Measurements from ENCODE around the gene SHLD1.

SHLD1 gene

DNA sequence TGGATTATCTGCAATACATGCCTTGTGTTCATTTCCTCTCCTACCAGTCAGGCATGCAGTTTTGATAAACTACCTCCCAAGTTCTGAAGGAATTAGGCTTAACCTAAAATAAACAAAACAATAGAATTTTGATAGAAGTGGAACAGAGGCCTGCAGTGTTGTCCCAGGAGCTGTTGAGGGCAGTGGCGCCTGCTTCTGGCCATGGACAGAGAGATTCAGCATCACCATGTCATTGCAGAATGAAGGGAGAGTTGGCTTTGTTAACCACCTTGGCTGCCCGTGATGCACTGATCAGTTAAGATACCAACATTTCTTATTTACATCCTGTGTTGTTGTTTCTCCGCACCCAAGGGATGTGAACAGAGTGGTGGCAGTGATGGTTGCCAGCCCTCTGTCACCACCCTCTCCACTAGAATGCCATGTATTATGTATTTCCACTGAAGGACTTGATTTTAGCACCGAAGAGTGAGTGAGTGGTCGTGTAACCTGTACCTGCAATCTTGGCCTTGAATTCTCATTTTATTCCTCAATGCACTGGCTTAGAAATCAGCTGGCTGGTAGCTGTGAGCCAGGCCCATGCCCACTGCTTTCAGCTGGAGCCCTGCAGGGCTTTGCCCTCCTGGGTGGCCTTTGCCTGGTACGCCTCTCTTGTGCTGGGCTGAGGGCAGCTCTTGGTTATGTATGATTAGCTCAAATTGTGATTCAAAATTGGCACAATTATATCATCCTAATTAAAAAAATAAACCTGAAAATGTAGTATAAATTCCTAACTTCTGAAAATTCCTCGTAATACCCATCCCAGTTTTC, 56.5 kb downstream of the SHLD1 start:
- H3K4me2 ChIP-seq (ENCODE audit: low read depth, low read length, poor library complexity, severe bottlenecking): peak overlapping the region; percentile 5
- H3K27ac ChIP-seq (ENCODE audit: low read depth, low read length): peak overlapping the region; percentile 99
- peaks cover 56% of the 10 kb centered on the region for H3F3A ChIP-seq (ENCODE audit: insufficient read depth)
- no peak overlapping the region for H3K4me3 ChIP-seq (ENCODE audit: insufficient read depth, low read length, poor library complexity, severe bottlenecking)
- H3K27me3 ChIP-seq (ENCODE audit: low read length): no peaks in the 10 kb centered on the region
- H3K9me2 ChIP-seq (replicated peaks; ENCODE audit: insufficient read depth, low read length): no peaks in the 10 kb centered on the region
- no peak overlapping the region for H3K9ac ChIP-seq (ENCODE audit: low read length)
- peaks cover 37% of the 10 kb centered on the region; the same call in 1 of the 2 replicates for H3K79me2 ChIP-seq (ENCODE audit: insufficient read depth, low read length)
- H2AFZ ChIP-seq (ENCODE audit: low read depth, low read length, severe bottlenecking): no peak overlapping the region
- H3K9me3 ChIP-seq (ENCODE audit: insufficient read depth, low read length): no peaks in the 10 kb centered on the region
- H3K36me3 ChIP-seq (ENCODE audit: low read length): peaks cover 7% of the 10 kb centered on the region
- TF ChIP-seq, protein P1, sequence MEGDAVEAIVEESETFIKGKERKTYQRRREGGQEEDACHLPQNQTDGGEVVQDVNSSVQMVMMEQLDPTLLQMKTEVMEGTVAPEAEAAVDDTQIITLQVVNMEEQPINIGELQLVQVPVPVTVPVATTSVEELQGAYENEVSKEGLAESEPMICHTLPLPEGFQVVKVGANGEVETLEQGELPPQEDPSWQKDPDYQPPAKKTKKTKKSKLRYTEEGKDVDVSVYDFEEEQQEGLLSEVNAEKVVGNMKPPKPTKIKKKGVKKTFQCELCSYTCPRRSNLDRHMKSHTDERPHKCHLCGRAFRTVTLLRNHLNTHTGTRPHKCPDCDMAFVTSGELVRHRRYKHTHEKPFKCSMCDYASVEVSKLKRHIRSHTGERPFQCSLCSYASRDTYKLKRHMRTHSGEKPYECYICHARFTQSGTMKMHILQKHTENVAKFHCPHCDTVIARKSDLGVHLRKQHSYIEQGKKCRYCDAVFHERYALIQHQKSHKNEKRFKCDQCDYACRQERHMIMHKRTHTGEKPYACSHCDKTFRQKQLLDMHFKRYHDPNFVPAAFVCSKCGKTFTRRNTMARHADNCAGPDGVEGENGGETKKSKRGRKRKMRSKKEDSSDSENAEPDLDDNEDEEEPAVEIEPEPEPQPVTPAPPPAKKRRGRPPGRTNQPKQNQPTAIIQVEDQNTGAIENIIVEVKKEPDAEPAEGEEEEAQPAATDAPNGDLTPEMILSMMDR (IDR thresholded peaks at IDR 0.05; ENCODE audit: insufficient read depth, low read length, poor library complexity, severe bottlenecking): no peak
- TF ChIP-seq EZH2phosphoT487 (conservative IDR thresholded peaks at IDR 0.05; ENCODE audit: low read length): no peak
- H4K20me1 ChIP-seq (ENCODE audit: low read depth, low read length): no peaks in the 10 kb centered on the region

DNA sequence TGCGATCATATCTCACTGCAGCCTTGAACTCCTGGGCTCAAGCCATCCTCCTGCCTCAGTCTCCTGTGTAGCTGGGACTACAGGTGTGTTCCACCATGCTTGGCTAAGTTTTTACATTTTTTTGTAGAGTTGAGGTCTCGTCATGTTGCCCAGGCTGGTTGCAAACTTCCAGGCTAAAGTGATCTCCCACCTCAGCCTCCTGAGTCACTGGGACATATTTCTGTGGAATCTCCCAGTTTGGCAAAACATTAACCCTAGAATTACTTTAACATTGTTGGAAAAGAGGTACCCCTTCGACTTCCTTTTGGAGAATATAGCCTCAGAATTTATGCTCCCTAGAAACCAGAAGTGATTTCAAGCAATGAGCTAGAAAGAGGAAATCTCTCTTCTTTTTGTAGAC, 57.2 kb downstream of the SHLD1 start:
- TF ChIP-seq EZH2phosphoT487 (conservative IDR thresholded peaks at IDR 0.05; ENCODE audit: low read length): no peak
- TF ChIP-seq, protein P1 (IDR thresholded peaks at IDR 0.05; ENCODE audit: insufficient read depth, low read length, poor library complexity, severe bottlenecking): no peak
- peak overlapping the region; percentile 7; the same call in 1 of the 2 replicates for H3K9ac ChIP-seq (ENCODE audit: low read length)
- H3K4me3 ChIP-seq (ENCODE audit: insufficient read depth, low read length, poor library complexity, severe bottlenecking): no peak overlapping the region
- H3K27ac ChIP-seq (ENCODE audit: low read depth, low read length): peak overlapping the region; percentile 99
- peaks cover 42% of the 10 kb centered on the region; the same call in 1 of the 2 replicates for H3K79me2 ChIP-seq (ENCODE audit: insufficient read depth, low read length)
- H3K36me3 ChIP-seq (ENCODE audit: low read length): peaks cover 7% of the 10 kb centered on the region
- no peaks in the 10 kb centered on the region for H3K9me2 ChIP-seq (replicated peaks; ENCODE audit: insufficient read depth, low read length)
- peaks cover 53% of the 10 kb centered on the region for H3F3A ChIP-seq (ENCODE audit: insufficient read depth)
- H2AFZ ChIP-seq (ENCODE audit: low read depth, low read length, severe bottlenecking): no peak overlapping the region
- H4K20me1 ChIP-seq (ENCODE audit: low read depth, low read length): no peaks in the 10 kb centered on the region
- H3K27me3 ChIP-seq (ENCODE audit: low read length): no peaks in the 10 kb centered on the region
- H3K4me2 ChIP-seq (ENCODE audit: low read depth, low read length, poor library complexity, severe bottlenecking): peak overlapping the region; percentile 5
- no peaks in the 10 kb centered on the region for H3K9me3 ChIP-seq (ENCODE audit: insufficient read depth, low read length)

DNA sequence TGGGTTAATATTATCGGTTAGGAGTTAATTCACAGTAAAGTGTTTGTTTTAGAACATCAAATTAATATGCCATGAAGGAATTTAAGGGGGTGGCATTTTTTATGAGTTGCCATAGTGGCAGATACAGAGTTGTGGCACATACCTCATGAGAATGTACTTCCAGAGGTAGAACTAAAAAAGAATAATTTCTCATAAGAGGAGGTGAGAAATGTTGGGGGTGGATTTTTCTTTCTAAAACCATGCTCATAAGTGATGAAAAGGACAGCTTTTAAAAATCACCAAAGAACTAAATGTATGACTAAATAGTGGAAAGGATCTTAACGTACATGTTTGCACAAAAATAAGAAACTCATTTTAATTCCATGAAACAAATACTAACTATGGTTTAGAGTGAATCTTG, 58.7 kb downstream of the SHLD1 start:
- Histone ChIP-seq H3K36me3 (ENCODE audit: low read length) (peaks cover 7% of the 10 kb centered on the region), H3K27ac (ENCODE audit: low read depth, low read length) (peak overlapping the region; percentile 99), H3K9me2 (replicated peaks; ENCODE audit: insufficient read depth, low read length) (no peaks in the 10 kb centered on the region), H3K4me3 (ENCODE audit: insufficient read depth, low read length, poor library complexity, severe bottlenecking) (no peak overlapping the region), H3K79me2 (ENCODE audit: insufficient read depth, low read length) (peaks cover 43% of the 10 kb centered on the region; the same call in 1 of the 2 replicates), H3K9me3 (ENCODE audit: insufficient read depth, low read length) (no peaks in the 10 kb centered on the region), H4K20me1 (ENCODE audit: low read depth, low read length) (no peaks in the 10 kb centered on the region), H2AFZ (ENCODE audit: low read depth, low read length, severe bottlenecking) (no peak overlapping the region), H3F3A (ENCODE audit: insufficient read depth) (peaks cover 44% of the 10 kb centered on the region), H3K4me2 (ENCODE audit: low read depth, low read length, poor library complexity, severe bottlenecking) (no peak overlapping the region), H3K27me3 (ENCODE audit: low read length) (no peaks in the 10 kb centered on the region), H3K9ac (ENCODE audit: low read length) (no peak overlapping the region)
- no peak for TF ChIP-seq EZH2phosphoT487 (conservative IDR thresholded peaks at IDR 0.05; ENCODE audit: low read length)
- TF ChIP-seq, protein P1 (IDR thresholded peaks at IDR 0.05; ENCODE audit: insufficient read depth, low read length, poor library complexity, severe bottlenecking): no peak
